ENCODE results near the gene DMRT2. TPM values are rescaled to one million over a fixed set of nuclear protein-coding genes. Genes with fewer than 3 reads are reported as not detected.
A peak's percentile ranks its signal among the peaks of the same experiment; 100 is the strongest.

The DMRT2 gene
- total RNA-seq, 1 experiment from 2014 or later = not detected

DNA sequence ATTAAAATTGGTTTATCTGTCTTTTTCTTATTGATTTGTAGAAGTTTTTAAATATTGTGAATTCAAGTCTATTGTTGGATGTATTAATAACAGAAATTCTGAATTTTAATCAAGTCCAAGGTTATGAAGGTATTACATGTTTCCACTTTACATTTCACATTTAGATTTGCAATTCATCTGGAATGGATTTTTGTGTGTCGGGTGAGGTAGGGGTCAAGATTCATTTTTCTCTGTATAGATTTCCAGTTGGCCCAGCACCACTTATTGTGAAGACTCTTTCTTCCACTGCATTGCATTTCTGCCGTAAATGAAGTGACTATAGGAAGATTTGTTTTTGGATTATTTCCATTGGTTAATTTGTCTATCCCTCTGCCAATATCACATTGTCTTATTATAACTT lies 35.5 kb upstream of the DMRT2 start:
- POLR2A ChIA-PET (ENCODE audit: unreplicated experiment) = no interaction called here
- Histone ChIP-seq H3K4me3 (ENCODE audit: low read length) (no peak overlapping the region), H2AFZ (ENCODE audit: low read length) (no peak overlapping the region), H4K20me1 (ENCODE audit: low read length) (no peaks in the 10 kb centered on the region), H3K9me3 (ENCODE audit: low read length) (no peaks in the 10 kb centered on the region), H3K27ac (ENCODE audit: low read length) (no peak overlapping the region), H3K79me2 (ENCODE audit: low read length) (no peaks in the 10 kb centered on the region), H3F3A (ENCODE audit: low read length, unreplicated experiment) (no peaks in the 10 kb centered on the region), H3K9me2 (replicated peaks; ENCODE audit: low read length) (no peaks in the 10 kb centered on the region), H3K4me2 (ENCODE audit: low read length) (no peak overlapping the region), H3K9ac (ENCODE audit: low read length) (no peak overlapping the region), H3K27me3 (ENCODE audit: low read length) (no peaks in the 10 kb centered on the region), H3K36me3 (ENCODE audit: low read depth, low read length) (no peaks in the 10 kb centered on the region), H3K4me1 (ENCODE audit: insufficient read depth, low read length) (no peaks in the 10 kb centered on the region)
- no TSS peak for BruUV-seq (replicated peaks)
- intact Hi-C loops (cut with micrococcal nuclease) = no loop called here
- DNase-seq (no peak), ATAC-seq (no peak)
- TF ChIP-seq EZH2phosphoT487 (IDR thresholded peaks at IDR 0.05; ENCODE audit: borderline replicate concordance, low read length) (no peak), EZH2 (IDR thresholded peaks at IDR 0.05; ENCODE audit: low read length, unreplicated experiment) (no peak)
- TF ChIP-seq, protein P1, sequence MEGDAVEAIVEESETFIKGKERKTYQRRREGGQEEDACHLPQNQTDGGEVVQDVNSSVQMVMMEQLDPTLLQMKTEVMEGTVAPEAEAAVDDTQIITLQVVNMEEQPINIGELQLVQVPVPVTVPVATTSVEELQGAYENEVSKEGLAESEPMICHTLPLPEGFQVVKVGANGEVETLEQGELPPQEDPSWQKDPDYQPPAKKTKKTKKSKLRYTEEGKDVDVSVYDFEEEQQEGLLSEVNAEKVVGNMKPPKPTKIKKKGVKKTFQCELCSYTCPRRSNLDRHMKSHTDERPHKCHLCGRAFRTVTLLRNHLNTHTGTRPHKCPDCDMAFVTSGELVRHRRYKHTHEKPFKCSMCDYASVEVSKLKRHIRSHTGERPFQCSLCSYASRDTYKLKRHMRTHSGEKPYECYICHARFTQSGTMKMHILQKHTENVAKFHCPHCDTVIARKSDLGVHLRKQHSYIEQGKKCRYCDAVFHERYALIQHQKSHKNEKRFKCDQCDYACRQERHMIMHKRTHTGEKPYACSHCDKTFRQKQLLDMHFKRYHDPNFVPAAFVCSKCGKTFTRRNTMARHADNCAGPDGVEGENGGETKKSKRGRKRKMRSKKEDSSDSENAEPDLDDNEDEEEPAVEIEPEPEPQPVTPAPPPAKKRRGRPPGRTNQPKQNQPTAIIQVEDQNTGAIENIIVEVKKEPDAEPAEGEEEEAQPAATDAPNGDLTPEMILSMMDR (conservative IDR thresholded peaks at IDR 0.05; ENCODE audit: low read depth, low read length) = no peak
- CTCF ChIA-PET = no interaction called here

GRCh38 chr9:1018121-1018520 lies 32.0 kb upstream of the DMRT2 start:
- H3K4me3 ChIP-seq (ENCODE audit: low read length) = no peak overlapping the region
- intact Hi-C loops (cut with micrococcal nuclease) = loop anchor here (1.0 to 2.0 kb wide), 3 partner anchors 83 to 411 kb away; no protein-coding TSS in a partner anchor

GRCh38 chr9:1024112-1024511 lies 26.0 kb upstream of the DMRT2 start:
- Histone ChIP-seq H3K79me2 (ENCODE audit: low read length) (no peaks in the 10 kb centered on the region), H4K20me1 (ENCODE audit: low read length) (no peaks in the 10 kb centered on the region), H3K4me3 (ENCODE audit: low read length) (no peak overlapping the region), H3K27ac (ENCODE audit: low read length) (no peak overlapping the region), H3K4me1 (ENCODE audit: insufficient read depth, low read length) (no peaks in the 10 kb centered on the region), H3K9me3 (ENCODE audit: low read length) (no peaks in the 10 kb centered on the region), H3K4me2 (ENCODE audit: low read length) (no peak overlapping the region), H3K36me3 (ENCODE audit: low read depth, low read length) (no peaks in the 10 kb centered on the region), H3K9ac (ENCODE audit: low read length) (no peak overlapping the region), H3K9me2 (replicated peaks; ENCODE audit: low read length) (no peaks in the 10 kb centered on the region), H2AFZ (ENCODE audit: low read length) (no peak overlapping the region), H3K27me3 (ENCODE audit: low read length) (no peaks in the 10 kb centered on the region), H3F3A (ENCODE audit: low read length, unreplicated experiment) (no peaks in the 10 kb centered on the region)
- peak; percentile 36 for DNase-seq
- ATAC-seq = peak; percentile 59
- ChIA-PET POLR2A (ENCODE audit: unreplicated experiment) (no interaction called here), CTCF (no interaction called here)
- TF ChIP-seq EZH2phosphoT487 (IDR thresholded peaks at IDR 0.05; ENCODE audit: borderline replicate concordance, low read length) (no peak), EZH2 (IDR thresholded peaks at IDR 0.05; ENCODE audit: low read length, unreplicated experiment) (no peak)
- TF ChIP-seq, protein P1 (conservative IDR thresholded peaks at IDR 0.05; ENCODE audit: low read depth, low read length) = no peak
- no TSS peak for BruUV-seq (replicated peaks)
- intact Hi-C loops (cut with micrococcal nuclease) = no loop called here

More at GRCh38 chr9:1018121-1018520, 32.0 kb upstream of the DMRT2 start:
- no peaks in the 10 kb centered on the region for H3K9me2 ChIP-seq (replicated peaks; ENCODE audit: low read length)
- no peaks in the 10 kb centered on the region for H3K27me3 ChIP-seq (ENCODE audit: low read length)
- no peaks in the 10 kb centered on the region for H3K36me3 ChIP-seq (ENCODE audit: low read depth, low read length)
- BruUV-seq (replicated peaks) = no TSS peak
- no peak overlapping the region for H3K4me2 ChIP-seq (ENCODE audit: low read length)
- no peak overlapping the region for H3K9ac ChIP-seq (ENCODE audit: low read length)
- H4K20me1 ChIP-seq (ENCODE audit: low read length) = no peaks in the 10 kb centered on the region
- POLR2A ChIA-PET (ENCODE audit: unreplicated experiment) = no interaction called here
- H3F3A ChIP-seq (ENCODE audit: low read length, unreplicated experiment) = no peaks in the 10 kb centered on the region
- TF ChIP-seq, protein P1 (conservative IDR thresholded peaks at IDR 0.05; ENCODE audit: low read depth, low read length) = peak; percentile 80
- no peak for TF ChIP-seq EZH2phosphoT487 (IDR thresholded peaks at IDR 0.05; ENCODE audit: borderline replicate concordance, low read length)
- H3K4me1 ChIP-seq (ENCODE audit: insufficient read depth, low read length) = no peaks in the 10 kb centered on the region
- peak; percentile 85 for ATAC-seq
- DNase-seq = peak; percentile 63
- no peak overlapping the region for H3K27ac ChIP-seq (ENCODE audit: low read length)
- no peak overlapping the region for H2AFZ ChIP-seq (ENCODE audit: low read length)
- CTCF ChIA-PET = no interaction called here
- H3K9me3 ChIP-seq (ENCODE audit: low read length) = no peaks in the 10 kb centered on the region
- H3K79me2 ChIP-seq (ENCODE audit: low read length) = no peaks in the 10 kb centered on the region

Measured in PC-3 (cell line).